GM18502 (cell line): ENCODE measurements around the gene TUBA3C.
"Not testable (repeated sequence)": the region's sequence is repeated elsewhere in the genome, so short reads cannot be mapped to it uniquely, and the experiment has no call there.

Experiments
- ATAC-seq: cut with Tn5 transposase; IDR thresholded peaks from one replicate; pipeline ENCODE4 v1.9.1; 2021; ENCODE audit warnings: mild to moderate bottlenecking; ENCODE audit not compliant: unreplicated experiment, poor library complexity

The TUBA3C gene

GRCh38 chr13:19181621-19182485 lies at the start of gene TUBA3C:
Gene TUBA3C, minus strand, starts transcription at chr13:19181824. Its CDS starts 77 bp downstream, at chr13:19181747.
- no peak for ATAC-seq

DNA sequence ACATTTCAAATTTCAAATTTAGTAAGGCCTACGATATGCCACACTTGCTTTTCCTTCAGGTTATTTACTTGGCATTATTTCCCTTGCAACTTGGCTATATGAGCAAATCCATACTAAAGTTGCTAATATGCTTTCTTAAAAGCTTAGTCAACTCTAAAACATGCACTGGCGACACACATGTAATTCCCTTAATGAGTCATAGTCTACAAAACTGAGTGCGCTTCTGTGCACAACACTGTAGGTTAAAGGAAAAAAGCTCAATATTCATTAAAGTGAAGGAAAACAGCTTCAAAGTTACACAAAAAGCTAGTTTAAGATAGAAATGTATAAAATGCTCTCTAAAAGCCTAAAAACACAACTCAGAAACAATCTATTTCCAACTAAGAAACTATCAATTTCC lies 25.8 kb upstream of the TUBA3C start:
- ATAC-seq = not testable (repeated sequence)

- ATAC-seq = not testable (repeated sequence)
Measured at GRCh38 chr13:19192622-19193021, 11.0 kb upstream of the TUBA3C start.

DNA sequence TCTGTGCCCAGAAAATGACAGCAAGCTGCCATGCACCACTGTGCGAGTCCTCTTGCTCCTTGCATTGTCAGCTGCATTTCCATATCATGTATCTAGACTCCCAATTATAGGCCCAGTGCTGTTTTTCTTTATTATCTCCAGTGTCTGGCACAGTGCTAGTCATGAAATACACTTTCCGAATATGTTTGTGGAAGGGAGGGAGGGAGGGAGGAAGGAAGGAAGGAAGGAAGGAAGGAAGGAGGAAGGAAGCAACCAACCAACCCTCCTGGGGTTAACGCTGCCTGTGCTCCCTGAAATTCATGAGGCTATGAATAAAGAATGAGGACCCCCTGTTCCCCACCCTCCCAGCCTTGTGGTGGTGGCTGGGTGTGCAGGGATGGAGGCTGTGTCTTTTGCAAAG lies 8.3 kb upstream of the TUBA3C start:
- not testable (repeated sequence) for ATAC-seq

DNA sequence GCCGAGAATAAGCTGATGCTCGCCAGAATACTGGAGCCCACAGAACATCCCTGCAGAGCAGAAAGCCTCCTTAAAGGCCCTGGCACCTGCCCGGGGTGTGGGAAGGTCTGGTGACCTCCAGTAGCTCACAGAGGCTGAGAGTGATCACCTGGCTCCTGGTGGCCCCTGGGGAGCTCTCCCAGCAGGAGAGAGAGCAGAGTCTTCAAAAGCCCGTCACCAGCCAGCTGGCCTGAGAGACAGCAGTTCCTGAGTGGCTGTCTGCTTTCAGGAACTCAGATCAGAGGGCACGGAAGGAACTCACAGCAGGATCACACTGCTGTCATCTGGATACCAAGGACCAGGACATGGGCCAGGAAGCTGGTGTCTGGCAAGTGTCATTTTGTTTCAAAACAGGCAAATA lies 7.7 kb upstream of the TUBA3C start:
- ATAC-seq = not testable (repeated sequence)

- no peak for ATAC-seq
Measured at GRCh38 chr13:19185865-19186645, 4.4 kb upstream of the TUBA3C start.

GRCh38 chr13:19185086-19185864 lies 3.7 kb upstream of the TUBA3C start:
- ATAC-seq = no peak

GRCh38 chr13:19184176-19184575 lies 2.6 kb upstream of the TUBA3C start:
- ATAC-seq = no peak

GRCh38 chr13:19183676-19184075 lies 2.1 kb upstream of the TUBA3C start:
- ATAC-seq = no peak

GRCh38 chr13:19182536-19182935 lies 912 bp upstream of the TUBA3C start:
- no peak for ATAC-seq

GRCh38 chr13:19181021-19181620 lies 503 bp downstream of the TUBA3C start:
- ATAC-seq = no peak

DNA sequence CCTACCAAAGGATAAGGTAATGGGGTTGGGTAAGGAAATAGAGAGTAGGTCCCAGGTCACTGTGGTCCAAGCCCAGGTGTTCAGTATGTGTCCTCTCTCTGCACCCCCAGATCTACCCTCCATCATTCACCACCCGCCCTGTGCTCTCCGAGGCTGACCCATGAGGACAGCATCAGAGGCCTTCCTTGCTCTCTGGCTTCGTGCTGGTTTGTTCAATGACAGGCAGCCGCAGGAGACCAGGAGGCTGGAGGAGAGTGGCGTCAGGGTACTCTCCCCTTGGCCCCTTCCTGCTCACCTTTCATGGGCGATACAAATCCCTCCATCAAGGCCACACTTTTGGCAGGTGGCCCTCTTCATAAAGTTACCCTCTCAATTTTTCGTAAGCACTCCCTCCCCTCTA lies 1.7 kb downstream of the TUBA3C start:
- no peak for ATAC-seq

DNA sequence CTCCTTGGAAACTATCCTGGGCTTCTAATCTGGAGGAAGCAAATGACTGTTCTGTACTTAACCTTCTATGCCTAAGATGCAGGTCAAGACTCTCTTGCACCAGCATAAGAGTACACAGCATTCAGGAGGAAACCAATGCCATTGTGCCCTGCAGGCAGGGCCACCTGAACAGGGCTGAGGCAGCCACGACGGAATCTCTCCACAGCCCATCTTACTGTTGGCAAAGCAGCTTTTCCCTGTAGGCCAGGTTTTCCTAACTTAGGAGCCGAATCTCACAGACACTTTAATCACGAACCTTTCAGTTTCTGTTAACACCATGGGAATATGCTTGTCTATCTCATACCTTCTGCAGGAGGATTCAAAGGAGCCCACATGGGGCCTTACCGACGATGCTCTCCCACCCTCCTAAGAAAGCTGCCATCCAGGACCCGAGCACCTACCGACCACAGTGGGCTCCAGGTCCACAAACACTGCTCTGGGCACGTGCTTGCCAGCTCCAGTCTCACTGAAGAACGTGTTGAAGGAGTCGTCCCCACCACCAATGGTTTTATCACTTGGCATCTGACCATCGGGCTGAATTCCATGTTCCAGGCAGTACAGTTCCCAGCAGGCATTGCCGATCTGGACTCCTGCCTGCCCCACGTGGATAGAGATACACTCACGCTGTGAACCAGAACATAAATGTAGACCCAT lies 2.6 kb downstream of the TUBA3C start:
- no peak for ATAC-seq

DNA sequence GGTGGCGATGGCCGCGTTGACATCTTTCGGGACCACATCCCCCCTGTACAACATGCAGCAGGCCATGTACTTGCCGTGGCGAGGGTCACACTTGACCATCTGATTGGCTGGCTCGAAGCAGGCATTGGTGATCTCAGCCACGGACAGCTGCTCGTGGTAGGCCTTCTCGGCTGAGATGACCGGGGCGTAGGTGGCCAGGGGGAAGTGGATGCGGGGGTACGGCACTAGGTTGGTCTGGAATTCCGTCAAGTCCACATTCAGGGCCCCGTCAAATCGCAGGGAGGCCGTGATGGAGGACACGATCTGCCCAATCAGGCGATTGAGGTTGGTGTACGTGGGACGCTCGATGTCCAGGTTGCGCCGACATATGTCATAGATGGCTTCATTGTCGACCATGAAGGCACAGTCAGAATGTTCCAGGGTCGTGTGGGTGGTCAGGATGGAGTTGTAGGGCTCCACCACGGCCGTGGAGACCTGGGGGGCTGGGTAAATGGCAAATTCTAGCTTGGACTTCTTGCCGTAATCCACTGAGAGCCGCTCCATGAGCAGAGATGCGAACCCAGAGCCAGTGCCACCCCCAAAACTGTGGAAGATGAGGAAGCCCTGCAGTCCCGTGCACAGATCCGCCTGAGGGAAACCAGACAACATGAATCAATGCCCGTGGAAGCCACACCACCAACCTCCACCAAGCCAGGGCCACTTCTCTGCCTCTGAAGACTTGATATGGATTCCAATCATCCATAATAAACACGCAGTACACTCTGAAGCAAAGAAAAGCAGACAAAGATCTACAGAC lies 4.4 kb downstream of the TUBA3C start:
- not testable (repeated sequence) for ATAC-seq

DNA sequence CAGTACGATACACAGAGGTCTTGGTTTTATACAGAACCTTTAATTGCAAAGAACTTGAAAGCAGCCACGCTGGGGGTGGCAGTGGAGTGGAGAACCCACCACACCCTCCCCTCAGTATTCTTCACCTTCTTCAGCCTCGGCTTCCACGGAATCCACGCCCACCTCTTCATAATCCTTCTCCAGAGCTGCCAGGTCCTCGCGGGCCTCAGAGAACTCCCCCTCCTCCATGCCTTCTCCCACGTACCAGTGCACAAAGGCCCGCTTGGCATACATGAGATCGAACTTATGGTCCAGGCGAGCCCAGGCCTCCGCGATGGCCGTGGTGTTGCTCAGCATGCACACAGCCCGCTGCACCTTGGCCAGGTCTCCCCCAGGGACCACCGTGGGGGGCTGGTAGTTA lies 7.9 kb downstream of the TUBA3C start:
- no peak for ATAC-seq

- no peak for ATAC-seq
Measured at GRCh38 chr13:19172647-19173030, 9.0 kb downstream of the TUBA3C start.

GRCh38 chr13:19172007-19172646 lies 9.5 kb downstream of the TUBA3C start:
- no peak for ATAC-seq

DNA sequence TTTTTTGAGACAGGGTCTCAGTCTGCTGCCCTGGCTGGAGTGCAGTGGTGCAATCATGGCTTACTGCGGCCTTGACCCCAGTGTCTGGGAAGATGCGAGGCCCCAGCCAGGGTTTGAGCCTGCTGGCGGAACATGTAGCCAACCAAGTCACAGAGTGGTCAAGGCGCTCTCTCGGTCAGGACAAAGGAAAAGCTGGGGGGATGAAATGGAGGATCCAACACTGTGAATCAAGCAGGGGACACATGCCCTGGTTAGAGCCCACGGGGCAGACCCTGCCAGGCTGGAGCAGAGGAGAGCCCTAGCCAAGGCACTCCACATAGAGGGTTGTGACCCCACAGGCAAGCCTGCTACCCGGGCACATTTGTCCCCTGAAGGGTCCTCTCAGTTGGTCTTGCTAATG lies 10.1 kb downstream of the TUBA3C start:
- no peak for ATAC-seq
